ENCODE data around the gene LSAMP.

The LSAMP gene

DNA sequence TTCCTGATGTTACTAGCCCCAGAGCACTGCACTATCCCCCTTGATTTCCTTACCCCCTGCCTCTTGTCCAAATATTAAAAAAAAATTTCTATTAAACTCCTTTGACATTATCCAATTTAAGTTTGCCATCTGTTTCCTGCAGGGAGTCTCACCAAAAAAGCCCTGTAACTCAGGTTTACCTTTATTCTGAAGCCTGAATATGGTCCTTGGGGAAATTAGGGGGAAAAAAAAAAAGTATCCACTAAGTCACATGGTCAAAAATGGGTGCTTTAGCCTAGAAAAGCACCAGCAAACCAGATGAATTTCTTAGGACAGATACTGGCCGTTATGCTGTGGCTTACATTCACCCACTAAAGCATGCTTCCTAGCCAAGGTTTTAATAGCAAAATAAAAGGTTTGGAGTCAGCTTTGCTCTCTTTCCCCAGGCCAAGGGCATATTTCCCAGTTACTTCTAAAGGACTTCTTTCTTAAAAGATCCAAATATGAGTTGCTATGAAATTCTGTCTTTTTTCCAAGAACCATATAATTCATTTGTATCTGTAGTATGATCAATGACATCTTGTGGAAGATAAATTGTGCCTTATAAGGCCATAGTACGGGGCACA is 394.9 kb downstream of the LSAMP start:
- no peaks in the 10 kb centered on the region for H3K36me3 ChIP-seq (ENCODE audit: insufficient read depth, low read length)
- no peaks in the 10 kb centered on the region for H3K9me3 ChIP-seq (ENCODE audit: control insufficient read depth, insufficient read depth, low read length)
- H3K4me1 ChIP-seq (ENCODE audit: insufficient read depth, low read length), result peaks cover 11% of the 10 kb centered on the region; the same call in 1 of the 2 replicates
- no peak overlapping the region for H3K9ac ChIP-seq (ENCODE audit: low read depth, low read length)

GRCh38 chr3:116048991-116049390 is 396.3 kb downstream of the LSAMP start:
- Histone ChIP-seq H3K4me1 (ENCODE audit: insufficient read depth, low read length) (peaks cover 11% of the 10 kb centered on the region; the same call in 1 of the 2 replicates), H3K9ac (ENCODE audit: low read depth, low read length) (no peak overlapping the region), H3K9me3 (ENCODE audit: control insufficient read depth, insufficient read depth, low read length) (no peaks in the 10 kb centered on the region), H3K36me3 (ENCODE audit: insufficient read depth, low read length) (no peaks in the 10 kb centered on the region)

- Histone ChIP-seq H3K4me1 (ENCODE audit: insufficient read depth, low read length) (peaks cover 11% of the 10 kb centered on the region; the same call in 1 of the 2 replicates), H3K9me3 (ENCODE audit: control insufficient read depth, insufficient read depth, low read length) (no peaks in the 10 kb centered on the region), H3K36me3 (ENCODE audit: insufficient read depth, low read length) (no peaks in the 10 kb centered on the region), H3K9ac (ENCODE audit: low read depth, low read length) (no peak overlapping the region)
These were observed 398.9 kb downstream of the LSAMP start for GRCh38 chr3:116046350-116046749.

GRCh38 chr3:116045314-116045713 is 400.0 kb downstream of the LSAMP start:
- Histone ChIP-seq H3K9me3 (ENCODE audit: control insufficient read depth, insufficient read depth, low read length) (no peaks in the 10 kb centered on the region), H3K9ac (ENCODE audit: low read depth, low read length) (no peak overlapping the region), H3K4me1 (ENCODE audit: insufficient read depth, low read length) (0 out of 2 replicates have a peak, but pooled peaks cover under 1% of the 10 kb centered on the region), H3K36me3 (ENCODE audit: insufficient read depth, low read length) (no peaks in the 10 kb centered on the region)

DNA sequence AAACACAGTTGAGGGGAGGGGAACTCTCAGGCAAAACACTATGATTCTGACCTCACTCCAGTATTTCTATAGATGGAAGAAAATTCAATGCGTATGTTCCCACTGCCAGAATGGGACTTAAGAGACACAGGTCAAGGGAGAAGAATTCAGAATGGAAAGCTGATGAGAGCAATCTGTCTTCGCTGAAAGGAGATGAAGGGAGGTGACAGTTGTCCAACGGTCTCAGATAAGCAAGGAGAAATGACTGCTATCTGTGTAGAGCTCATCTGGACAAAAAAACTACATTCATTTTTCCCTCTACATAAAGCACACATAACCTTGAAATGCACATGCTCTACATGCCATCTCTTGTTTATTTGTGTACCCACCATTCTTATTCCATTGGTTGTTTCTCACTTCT is 405.1 kb downstream of the LSAMP start:
- Histone ChIP-seq H3K4me1 (ENCODE audit: insufficient read depth, low read length) (no peaks in the 10 kb centered on the region), H3K9me3 (ENCODE audit: control insufficient read depth, insufficient read depth, low read length) (no peaks in the 10 kb centered on the region), H3K36me3 (ENCODE audit: insufficient read depth, low read length) (no peaks in the 10 kb centered on the region), H3K9ac (ENCODE audit: low read depth, low read length) (no peak overlapping the region)

DNA sequence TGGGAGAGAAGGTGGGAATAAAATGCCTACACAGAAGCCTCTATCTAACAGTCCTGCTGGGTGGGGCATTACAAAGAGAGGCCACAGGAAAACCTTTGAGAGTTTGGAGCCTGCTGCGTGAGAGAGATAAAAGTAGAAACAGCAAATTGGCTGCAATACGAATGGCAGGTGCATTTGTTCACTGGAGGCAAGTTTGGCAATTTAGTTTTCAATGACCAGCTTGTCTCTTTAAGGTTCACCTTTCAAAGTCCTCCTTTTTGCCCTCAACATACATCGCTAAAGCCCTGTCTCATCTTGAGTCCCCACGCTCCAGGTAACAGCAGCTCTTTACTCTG is 405.7 kb downstream of the LSAMP start:
- no peaks in the 10 kb centered on the region for H3K9me3 ChIP-seq (ENCODE audit: control insufficient read depth, insufficient read depth, low read length)
- H3K36me3 ChIP-seq (ENCODE audit: insufficient read depth, low read length), result no peaks in the 10 kb centered on the region
- H3K9ac ChIP-seq (ENCODE audit: low read depth, low read length), result no peak overlapping the region
- H3K4me1 ChIP-seq (ENCODE audit: insufficient read depth, low read length), result no peaks in the 10 kb centered on the region

DNA sequence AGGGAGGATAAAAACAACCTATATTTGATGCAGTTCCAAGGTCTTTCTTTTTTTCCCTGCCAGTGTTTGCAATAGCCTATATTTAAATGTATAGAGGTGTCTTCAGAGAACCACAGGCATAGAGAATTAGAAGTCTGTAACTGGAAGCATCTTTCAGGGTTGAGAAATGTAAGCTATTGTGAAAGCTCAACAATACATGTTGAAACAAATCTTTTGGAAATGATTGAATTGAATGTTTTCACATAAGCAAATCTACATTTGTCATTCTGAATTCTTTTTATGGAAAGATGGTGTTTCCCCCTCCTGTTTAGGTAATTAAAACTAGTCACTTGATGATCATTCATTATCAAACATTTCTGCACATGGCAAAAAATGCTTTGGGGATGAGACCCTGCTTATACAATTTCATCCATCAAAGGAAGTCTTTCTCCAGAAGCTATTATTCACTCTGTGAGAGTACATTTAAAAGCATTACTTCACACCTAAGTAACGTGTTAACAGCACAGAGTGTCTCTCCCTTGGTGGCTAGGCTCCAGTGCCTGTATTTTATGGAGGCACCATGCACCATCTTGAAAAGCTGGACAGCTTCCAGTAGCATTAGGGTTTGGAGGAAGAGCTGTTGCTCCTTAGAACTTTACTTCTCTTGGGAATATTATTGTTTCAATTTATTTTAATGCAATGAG is 406.2 kb downstream of the LSAMP start:
- no peak overlapping the region for H3K9ac ChIP-seq (ENCODE audit: low read depth, low read length)
- no peaks in the 10 kb centered on the region for H3K36me3 ChIP-seq (ENCODE audit: insufficient read depth, low read length)
- no peaks in the 10 kb centered on the region for H3K4me1 ChIP-seq (ENCODE audit: insufficient read depth, low read length)
- H3K9me3 ChIP-seq (ENCODE audit: control insufficient read depth, insufficient read depth, low read length), result no peaks in the 10 kb centered on the region

- Histone ChIP-seq H3K4me1 (ENCODE audit: insufficient read depth, low read length) (peaks cover 2% of the 10 kb centered on the region; the same call in 1 of the 2 replicates), H3K9ac (ENCODE audit: low read depth, low read length) (no peak overlapping the region), H3K9me3 (ENCODE audit: control insufficient read depth, insufficient read depth, low read length) (no peaks in the 10 kb centered on the region), H3K36me3 (ENCODE audit: insufficient read depth, low read length) (no peaks in the 10 kb centered on the region)
These were observed 407.1 kb downstream of the LSAMP start for GRCh38 chr3:116037954-116038911.

GRCh38 chr3:116035429-116035828 is 409.9 kb downstream of the LSAMP start:
- peaks cover 8% of the 10 kb centered on the region; the same call in 1 of the 2 replicates for H3K4me1 ChIP-seq (ENCODE audit: insufficient read depth, low read length)
- no peaks in the 10 kb centered on the region for H3K9me3 ChIP-seq (ENCODE audit: control insufficient read depth, insufficient read depth, low read length)
- no peaks in the 10 kb centered on the region for H3K36me3 ChIP-seq (ENCODE audit: insufficient read depth, low read length)
- no peak overlapping the region for H3K9ac ChIP-seq (ENCODE audit: low read depth, low read length)

DNA sequence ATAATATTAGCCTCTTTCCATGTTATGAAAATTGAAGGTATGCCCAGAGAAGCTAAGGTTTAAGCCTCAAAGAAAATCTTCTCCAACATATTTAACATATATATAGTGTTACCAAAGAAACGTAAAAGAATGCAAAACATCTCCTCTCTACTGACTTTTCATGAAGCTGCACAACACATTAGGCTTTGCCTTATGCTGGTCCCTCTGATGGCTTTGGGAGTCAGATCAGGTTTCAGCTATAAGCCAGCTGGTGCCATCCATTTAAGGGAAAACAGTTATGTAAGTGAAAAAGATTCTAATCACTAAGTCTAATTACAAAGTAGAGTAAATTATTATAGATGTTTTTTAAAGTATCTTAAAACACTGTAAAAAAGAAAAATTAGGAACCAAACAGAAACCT is 410.5 kb downstream of the LSAMP start:
- H3K36me3 ChIP-seq (ENCODE audit: insufficient read depth, low read length), result no peaks in the 10 kb centered on the region
- no peaks in the 10 kb centered on the region for H3K9me3 ChIP-seq (ENCODE audit: control insufficient read depth, insufficient read depth, low read length)
- H3K9ac ChIP-seq (ENCODE audit: low read depth, low read length), result no peak overlapping the region
- peaks cover 8% of the 10 kb centered on the region; the same call in 1 of the 2 replicates for H3K4me1 ChIP-seq (ENCODE audit: insufficient read depth, low read length)

- no peaks in the 10 kb centered on the region for H3K9me3 ChIP-seq (ENCODE audit: control insufficient read depth, insufficient read depth, low read length)
- no peaks in the 10 kb centered on the region for H3K36me3 ChIP-seq (ENCODE audit: insufficient read depth, low read length)
- peaks cover 8% of the 10 kb centered on the region; the same call in 1 of the 2 replicates for H3K4me1 ChIP-seq (ENCODE audit: insufficient read depth, low read length)
- no peak overlapping the region for H3K9ac ChIP-seq (ENCODE audit: low read depth, low read length)
These were observed 411.2 kb downstream of the LSAMP start for GRCh38 chr3:116034086-116034485.

- Histone ChIP-seq H3K4me1 (ENCODE audit: insufficient read depth, low read length) (peaks cover 8% of the 10 kb centered on the region; the same call in 1 of the 2 replicates), H3K36me3 (ENCODE audit: insufficient read depth, low read length) (no peaks in the 10 kb centered on the region), H3K9ac (ENCODE audit: low read depth, low read length) (no peak overlapping the region), H3K9me3 (ENCODE audit: control insufficient read depth, insufficient read depth, low read length) (no peaks in the 10 kb centered on the region)
These were observed 411.8 kb downstream of the LSAMP start for GRCh38 chr3:116033516-116033915.

- H3K9ac ChIP-seq (ENCODE audit: low read depth, low read length), result no peak overlapping the region
- H3K36me3 ChIP-seq (ENCODE audit: insufficient read depth, low read length), result no peaks in the 10 kb centered on the region
- H3K9me3 ChIP-seq (ENCODE audit: control insufficient read depth, insufficient read depth, low read length), result no peaks in the 10 kb centered on the region
- H3K4me1 ChIP-seq (ENCODE audit: insufficient read depth, low read length), result peaks cover 8% of the 10 kb centered on the region; the same call in 1 of the 2 replicates
These were observed 413.1 kb downstream of the LSAMP start for GRCh38 chr3:116032176-116032575.

DNA sequence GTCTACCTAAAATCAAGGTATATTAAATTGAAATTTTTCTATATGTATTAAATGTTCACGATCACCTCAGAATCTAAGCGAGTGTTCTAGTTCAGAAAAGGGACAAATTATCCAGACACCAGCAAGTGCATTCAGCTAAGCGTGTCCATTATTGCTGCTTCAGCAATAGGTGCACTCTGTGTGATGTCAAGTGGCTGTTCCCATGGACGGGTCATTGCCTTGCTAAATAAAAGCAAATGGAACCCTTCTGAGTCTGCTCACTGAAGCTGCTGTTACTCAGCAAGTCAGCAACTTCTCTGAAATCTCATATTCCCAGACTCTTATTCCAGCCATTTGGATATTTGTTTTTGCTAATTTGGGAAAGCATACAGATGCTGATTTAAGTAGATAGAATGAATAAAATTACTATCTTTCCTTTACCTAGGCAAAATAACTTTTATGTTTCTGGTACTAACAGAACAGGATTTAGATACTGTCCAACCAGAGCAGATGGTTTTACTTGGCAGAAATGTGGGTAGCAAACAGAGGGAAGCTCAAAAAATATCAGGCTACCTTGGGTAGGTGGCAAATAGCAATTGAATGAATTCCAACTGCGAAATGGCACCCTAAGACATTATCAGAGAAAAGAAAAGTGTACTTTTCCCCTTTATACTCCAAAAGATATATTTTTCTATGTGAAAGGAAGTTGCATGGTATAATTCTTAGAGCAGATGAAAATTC is 415.0 kb downstream of the LSAMP start:
- H3K36me3 ChIP-seq (ENCODE audit: insufficient read depth, low read length), result no peaks in the 10 kb centered on the region
- H3K9ac ChIP-seq (ENCODE audit: low read depth, low read length), result no peak overlapping the region
- no peaks in the 10 kb centered on the region for H3K9me3 ChIP-seq (ENCODE audit: control insufficient read depth, insufficient read depth, low read length)
- peaks cover 8% of the 10 kb centered on the region; the same call in 1 of the 2 replicates for H3K4me1 ChIP-seq (ENCODE audit: insufficient read depth, low read length)

Measured in ES-I3 (cell line).